ENCODE data around the gene ARFGAP2. TPM values are rescaled to one million over a fixed set of nuclear protein-coding genes. Genes with fewer than 3 reads are reported as not detected.
"Not testable (repeated sequence)": the region's sequence is repeated elsewhere in the genome, so short reads cannot be mapped to it uniquely, and the experiment has no call there.

Gene ARFGAP2
- total RNA-seq, 1 donor from 2014 or later: 47.8 TPM

- no peaks in the 10 kb centered on the region for H3K27me3 ChIP-seq (ENCODE audit: low read depth)
- no peak overlapping the region for H3K27ac ChIP-seq (replicated peaks)
- intact Hi-C loops (cut with micrococcal nuclease): no loop called here
- no peak for TF ChIP-seq CTCF (IDR thresholded peaks at IDR 0.05; ENCODE audit: borderline replicate concordance)
- DNase-seq: no peak
- H3K36me3 ChIP-seq: no peaks in the 10 kb centered on the region
- no peaks in the 10 kb centered on the region for H3K9me3 ChIP-seq (replicated peaks)
- H3K4me1 ChIP-seq: no peaks in the 10 kb centered on the region
- H3K4me3 ChIP-seq: no peak overlapping the region
Measured at GRCh38 chr11:47123094-47123493, 53.6 kb downstream of the ARFGAP2 start.

GRCh38 chr11:47121731-47122130, 54.9 kb downstream of the ARFGAP2 start:
- TF ChIP-seq CTCF (IDR thresholded peaks at IDR 0.05; ENCODE audit: borderline replicate concordance): no peak
- H3K4me1 ChIP-seq: no peaks in the 10 kb centered on the region
- intact Hi-C loops (cut with micrococcal nuclease): no loop called here
- H3K27me3 ChIP-seq (ENCODE audit: low read depth): no peaks in the 10 kb centered on the region
- H3K9me3 ChIP-seq (replicated peaks): no peaks in the 10 kb centered on the region
- no peak overlapping the region for H3K27ac ChIP-seq (replicated peaks)
- no peak for DNase-seq
- no peaks in the 10 kb centered on the region for H3K36me3 ChIP-seq
- H3K4me3 ChIP-seq: no peak overlapping the region

- TF ChIP-seq CTCF (IDR thresholded peaks at IDR 0.05; ENCODE audit: borderline replicate concordance): no peak
- intact Hi-C loops (cut with micrococcal nuclease): no loop called here
- no peak for DNase-seq
- Histone ChIP-seq H3K9me3 (replicated peaks) (no peaks in the 10 kb centered on the region), H3K36me3 (no peaks in the 10 kb centered on the region), H3K27ac (replicated peaks) (no peak overlapping the region), H3K27me3 (ENCODE audit: low read depth) (no peaks in the 10 kb centered on the region), H3K4me3 (no peak overlapping the region), H3K4me1 (no peaks in the 10 kb centered on the region)
Measured at GRCh38 chr11:47121056-47121455, 55.6 kb downstream of the ARFGAP2 start.

GRCh38 chr11:47118958-47119688, 57.6 kb downstream of the ARFGAP2 start:
- H3K9me3 ChIP-seq (replicated peaks); intact Hi-C loops (cut with micrococcal nuclease); H3K27ac ChIP-seq (replicated peaks): not testable (repeated sequence)

More at GRCh38 chr11:47118958-47119688, 57.6 kb downstream of the ARFGAP2 start:
- not testable (repeated sequence) for H3K4me3 ChIP-seq; H3K36me3 ChIP-seq; DNase-seq; H3K27me3 ChIP-seq (ENCODE audit: low read depth); H3K4me1 ChIP-seq

Small RNAs within 50 kb of the gene (microRNA-seq; reads per million reads assigned to microRNA genes)
- not detected for gene MIR6745

Other genes starting within 250 kb of the ARFGAP2 start
- gene CSTPP1, start 240.1 kb downstream of the ARFGAP2 start, total RNA-seq: 12.9 TPM
- 198 TPM for gene PACSIN3, start 9.6 kb upstream of the ARFGAP2 start, total RNA-seq
- gene DDB2, start 38.1 kb upstream of the ARFGAP2 start, total RNA-seq: 8.7 TPM
- gene ACP2, start 71.9 kb upstream of the ARFGAP2 start, total RNA-seq: 17.7 TPM
- 11.7 TPM for gene NR1H3, start 81.1 kb upstream of the ARFGAP2 start, total RNA-seq
- gene MADD, start 93.3 kb upstream of the ARFGAP2 start, total RNA-seq: 40.9 TPM
- 2,538 TPM for gene MYBPC3, start 175.8 kb upstream of the ARFGAP2 start, total RNA-seq
- 8.3 TPM for gene SPI1, start 201.7 kb upstream of the ARFGAP2 start, total RNA-seq
- 36.5 TPM for gene SLC39A13, start 231.7 kb upstream of the ARFGAP2 start, total RNA-seq
- gene PSMC3, start 249.6 kb upstream of the ARFGAP2 start, total RNA-seq: 146 TPM